RWPE1 (cell line): Measurements from ENCODE around the gene TEX19.
A peak's percentile ranks its signal among the peaks of the same experiment; 100 is the strongest.

ENCODE experiments used
- CTCF ChIA-PET: fragments of 350-600 bp; sonication (Branson Sonifier 250); formaldehyde crosslinking; extraction: SDS; loops from one replicate; lab custom pipeline; 2021; lab: Yijun Ruan, JAX
- POLR2A ChIA-PET: fragments of 400-600 bp; formaldehyde crosslinking; extraction: SDS; loops from one replicate; lab custom pipeline; 2020; ENCODE audit warnings: antibody characterized with exemption; ENCODE audit not compliant: low non-redundant PET; lab: Yijun Ruan, JAX
- DNase-seq: peaks from one replicate; pipeline ENCODE4 v3.0.0; 2012; ENCODE audit warnings: low spot score
- H3K27ac ChIP-seq: fragments of 450-650 bp; 2 replicates; pipeline ENCODE4 v1.5.1; 2017
- CTCF ChIP-seq: fragments of 450-650 bp; conservative IDR thresholded peaks from 2 replicates; pipeline ENCODE4 v1.5.1; 2017; ENCODE audit warnings: low read depth, mild to moderate bottlenecking

Gene TEX19

DNA sequence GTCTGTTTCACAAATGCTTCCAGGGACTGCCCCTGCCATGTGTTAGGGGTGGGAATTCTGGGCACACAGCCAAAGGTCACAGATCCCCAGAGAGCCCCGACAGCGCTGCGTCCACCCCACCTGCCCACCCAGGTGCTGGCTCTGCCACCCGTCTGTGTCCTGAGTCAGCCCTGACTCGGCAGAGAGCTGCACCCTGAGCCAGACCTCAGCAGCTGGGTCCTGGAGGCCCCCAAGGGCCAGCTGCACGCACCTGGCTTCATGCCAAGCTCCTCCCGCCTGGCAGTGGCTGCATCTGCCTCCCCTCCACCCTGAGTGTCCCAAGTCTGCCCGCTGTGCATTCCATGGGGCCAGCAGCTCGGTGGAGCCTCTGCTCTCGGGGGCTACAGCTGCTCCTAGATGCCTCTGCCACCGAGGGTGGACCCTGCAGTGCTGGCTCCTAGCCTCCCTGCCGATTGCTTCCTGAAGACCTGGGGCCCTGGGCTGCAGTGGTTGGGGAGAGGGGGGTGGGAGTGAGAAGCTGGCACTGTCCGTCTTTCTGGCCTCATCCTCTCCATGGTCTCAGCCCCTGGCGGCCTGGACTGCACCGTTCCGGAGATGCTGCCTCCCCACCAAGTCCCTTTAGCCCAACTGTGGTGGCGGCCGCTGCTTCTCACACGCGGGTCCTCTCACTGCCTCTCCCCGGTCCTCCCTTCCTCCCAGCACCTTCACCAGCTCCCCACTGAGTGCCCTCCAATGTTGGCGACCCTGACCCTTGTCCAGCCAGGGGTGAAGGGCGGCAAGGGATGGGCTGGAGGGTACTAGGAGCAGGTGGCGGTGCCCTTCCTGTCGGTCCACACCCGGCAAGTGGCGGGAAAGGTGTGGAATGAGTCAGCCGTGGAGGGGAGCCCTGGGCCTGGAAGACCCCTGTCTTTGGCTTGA, 28.5 kb upstream of the TEX19 start:
- peak; percentile 71 for DNase-seq
- ChIA-PET POLR2A (no interaction called here), CTCF (interaction anchor here (0.6 to 1.1 kb wide), 2 partner anchors 32 to 38 kb away, joined by 3 to 5 read pairs; no protein-coding TSS in a partner anchor)
- peak overlapping the region; percentile 90 for H3K27ac ChIP-seq
- no peak for TF ChIP-seq CTCF

GRCh38 chr17:82331345-82331939, 27.6 kb upstream of the TEX19 start:
- ChIA-PET POLR2A (no interaction called here), CTCF (interaction anchor here (0.8 kb wide), 2 partner anchors 30 to 95 kb away, joined by 3 read pairs; no protein-coding TSS in a partner anchor)
- peak overlapping the region; percentile 90 for H3K27ac ChIP-seq
- no peak for DNase-seq
- TF ChIP-seq CTCF = no peak

DNA sequence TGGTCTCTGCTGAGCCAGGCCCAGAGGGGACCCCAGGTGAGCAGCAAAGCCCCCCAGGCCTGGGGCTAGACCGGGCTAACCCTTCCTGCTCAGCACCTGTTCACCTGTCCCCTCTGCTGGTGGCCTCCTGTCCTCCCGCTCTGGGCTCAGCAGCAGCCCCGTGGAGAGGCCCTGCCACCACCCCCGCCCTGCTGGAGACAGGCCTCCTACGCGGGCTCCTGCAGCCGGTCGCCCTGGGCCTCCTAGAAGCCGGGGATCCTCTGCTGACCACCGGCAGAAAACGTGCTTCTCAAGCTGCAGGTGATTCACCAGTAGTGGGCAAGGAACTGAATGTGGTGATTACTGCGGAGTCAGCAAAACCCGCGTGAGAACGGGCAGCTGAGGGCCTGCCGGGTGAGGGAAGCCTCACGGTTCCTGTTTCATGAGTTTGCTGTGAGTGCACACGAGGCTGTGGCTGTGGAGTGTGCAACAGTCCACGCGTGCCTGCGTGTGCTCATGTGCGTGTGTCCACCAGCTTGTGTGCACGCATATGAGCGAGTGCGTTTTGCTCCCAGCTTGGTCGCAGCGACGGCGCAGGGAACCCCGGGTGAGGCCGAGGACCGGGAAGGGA, 26.3 kb upstream of the TEX19 start:
- H3K27ac ChIP-seq = peak overlapping the region; percentile 90
- TF ChIP-seq CTCF = no peak
- DNase-seq = peak; percentile 64
- ChIA-PET POLR2A (interaction anchor here (0.5 kb wide), 1 partner anchor 325 kb away, joined by 3 read pairs; no protein-coding TSS in a partner anchor), CTCF (interaction anchor here (0.6 kb wide), 2 partner anchors 75 to 287 kb away, joined by 3 to 5 read pairs; no protein-coding TSS in a partner anchor)

DNA sequence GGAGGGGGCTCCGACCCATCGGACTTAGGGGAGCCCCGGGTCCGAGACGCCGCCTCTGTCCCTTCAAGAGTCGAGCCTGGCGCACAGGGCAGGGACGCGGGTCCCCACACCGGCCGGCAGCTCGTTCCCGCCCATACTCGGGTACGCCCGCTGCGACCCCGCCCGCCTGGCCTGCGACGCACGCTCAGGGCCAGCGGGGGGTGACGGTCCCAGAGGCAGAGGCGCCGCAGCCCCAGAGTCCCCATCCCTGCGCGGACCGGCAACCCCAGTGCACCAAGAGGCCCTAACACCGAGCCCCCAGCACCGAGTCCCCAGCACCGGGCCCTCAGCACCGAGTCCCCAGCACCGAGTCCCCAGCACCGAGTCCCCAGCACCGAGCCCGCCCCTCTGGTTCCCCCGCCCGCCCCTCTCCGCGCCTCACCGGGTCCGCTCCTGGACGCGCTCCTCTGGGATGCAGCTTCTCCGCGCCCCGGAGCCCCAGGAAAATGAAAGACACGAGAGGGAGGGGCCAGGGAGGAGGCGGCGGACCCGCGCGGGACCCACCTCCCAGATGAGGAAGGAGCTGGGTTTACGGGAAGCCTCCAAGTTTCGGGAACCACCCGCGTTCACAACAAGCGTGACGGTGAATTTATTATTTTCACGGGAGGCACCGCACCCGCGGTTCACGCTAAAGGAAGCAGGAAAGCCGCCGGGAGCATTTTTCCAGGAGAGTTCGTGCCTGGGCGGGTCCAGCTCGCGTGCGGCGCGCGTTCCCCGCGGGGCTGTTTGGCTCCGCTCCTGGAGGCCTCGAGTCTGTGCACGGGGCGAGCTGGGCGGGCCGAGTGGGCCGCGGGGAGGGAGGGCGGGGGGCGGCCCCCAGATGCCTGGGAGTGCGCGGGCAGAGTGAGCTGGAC, 25.5 kb upstream of the TEX19 start, which contains the start of gene SECTM1:
Gene SECTM1, minus strand, starts transcription at position 488 of the 893 bp plus-strand sequence. CDS start 6,526 bp downstream, outside the sequence.
- peak; percentile 50 for DNase-seq
- POLR2A ChIA-PET = interaction anchor here (0.5 to 1.0 kb wide), 5 partner anchors 9 to 324 kb away, joined by 3 to 4 read pairs (median 3); no protein-coding TSS in a partner anchor
- H3K27ac ChIP-seq = peak within 1 kb of the TSS; percentile 90
- no peak for TF ChIP-seq CTCF
- CTCF ChIA-PET = interaction anchor here (0.6 kb wide), 2 partner anchors 74 to 287 kb away, joined by 3 to 5 read pairs; no protein-coding TSS in a partner anchor

DNA sequence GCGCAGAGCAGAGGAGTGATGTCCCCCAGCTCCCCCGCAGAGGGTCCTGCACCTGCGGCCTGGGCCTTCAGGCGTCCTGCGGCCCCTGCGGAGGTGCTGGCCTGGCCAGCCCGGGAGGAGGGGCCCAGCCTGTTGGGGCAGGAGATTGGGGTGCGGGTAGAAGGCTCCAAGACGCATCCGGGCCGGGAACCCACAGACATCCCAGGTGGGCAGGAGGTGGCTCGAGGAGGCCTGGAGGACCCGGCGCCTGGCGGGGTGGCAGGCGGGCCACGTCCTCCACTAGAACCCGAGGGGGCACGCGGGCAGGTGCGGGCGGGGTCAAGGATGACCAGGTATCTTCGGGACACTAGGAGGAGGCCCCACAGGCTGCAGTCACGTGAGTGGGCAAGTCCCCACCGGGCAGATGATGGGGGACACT, 24.8 kb upstream of the TEX19 start:
- H3K27ac ChIP-seq = peak overlapping the region; percentile 90
- POLR2A ChIA-PET = interaction anchor here (0.6 to 1.0 kb wide), 5 partner anchors 9 to 36 kb away, joined by 3 to 5 read pairs (median 3); no protein-coding TSS in a partner anchor
- TF ChIP-seq CTCF = no peak
- no peak for DNase-seq
- CTCF ChIA-PET = interaction anchor here (0.7 kb wide), 1 partner anchor 114 kb away, joined by 3 read pairs; no protein-coding TSS in a partner anchor
